ENCODE measurements around the gene UBXN7.
"Not testable (repeated sequence)": the region's sequence is repeated elsewhere in the genome, so short reads cannot be mapped to it uniquely, and the experiment has no call there.

DNA sequence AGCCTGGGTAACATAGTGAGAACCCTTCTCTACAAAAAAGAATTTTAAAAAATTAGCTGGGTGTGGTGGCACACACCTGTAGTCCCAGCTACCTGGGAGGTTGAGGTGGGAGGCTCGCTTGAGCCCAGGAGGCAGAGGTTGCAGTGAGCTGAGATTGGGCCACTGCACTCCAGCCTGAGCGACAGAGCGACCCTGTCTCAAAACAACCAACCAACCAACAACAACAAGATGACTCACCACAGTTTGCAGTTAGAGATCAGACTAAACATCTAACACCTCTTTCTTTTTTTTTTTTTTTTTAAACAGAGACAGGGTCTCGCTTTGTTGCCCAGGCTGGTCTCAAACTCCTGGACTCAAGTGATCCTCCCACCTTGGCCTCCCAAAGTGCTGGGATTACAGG lies 73.7 kb downstream of the UBXN7 start:
- not testable (repeated sequence) for TF ChIP-seq EP300 (IDR thresholded peaks at IDR 0.05; ENCODE audit: borderline replicate concordance in 1 of 2, low read depth in 1 of 2, low read length in 1 of 2); GATA2 (CRISPR knock-in tag; IDR thresholded peaks at IDR 0.05); POLR2AphosphoS5 (IDR thresholded peaks at IDR 0.05; ENCODE audit: low read depth, low read length); SMC3 (IDR thresholded peaks at IDR 0.05; ENCODE audit: low read depth, low read length)
- TF ChIP-seq, protein P1, sequence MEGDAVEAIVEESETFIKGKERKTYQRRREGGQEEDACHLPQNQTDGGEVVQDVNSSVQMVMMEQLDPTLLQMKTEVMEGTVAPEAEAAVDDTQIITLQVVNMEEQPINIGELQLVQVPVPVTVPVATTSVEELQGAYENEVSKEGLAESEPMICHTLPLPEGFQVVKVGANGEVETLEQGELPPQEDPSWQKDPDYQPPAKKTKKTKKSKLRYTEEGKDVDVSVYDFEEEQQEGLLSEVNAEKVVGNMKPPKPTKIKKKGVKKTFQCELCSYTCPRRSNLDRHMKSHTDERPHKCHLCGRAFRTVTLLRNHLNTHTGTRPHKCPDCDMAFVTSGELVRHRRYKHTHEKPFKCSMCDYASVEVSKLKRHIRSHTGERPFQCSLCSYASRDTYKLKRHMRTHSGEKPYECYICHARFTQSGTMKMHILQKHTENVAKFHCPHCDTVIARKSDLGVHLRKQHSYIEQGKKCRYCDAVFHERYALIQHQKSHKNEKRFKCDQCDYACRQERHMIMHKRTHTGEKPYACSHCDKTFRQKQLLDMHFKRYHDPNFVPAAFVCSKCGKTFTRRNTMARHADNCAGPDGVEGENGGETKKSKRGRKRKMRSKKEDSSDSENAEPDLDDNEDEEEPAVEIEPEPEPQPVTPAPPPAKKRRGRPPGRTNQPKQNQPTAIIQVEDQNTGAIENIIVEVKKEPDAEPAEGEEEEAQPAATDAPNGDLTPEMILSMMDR (IDR thresholded peaks at IDR 0.05), result not testable (repeated sequence)

All from SK-N-SH (cell line).